SK-N-MC (cell line): ENCODE measurements around the gene SRCIN1.
A peak's percentile ranks its signal among the peaks of the same experiment; 100 is the strongest.

ENCODE experiments used
- DNase-seq: peaks from one replicate; pipeline ENCODE4 v3.0.0-alpha.2; 2011; ENCODE audit warnings: low read depth, low spot score
- H3K27ac ChIP-seq: fragments of 200-600 bp; sonication (generic); 2 replicates; pipeline ENCODE4 v1.5.1; 2016; ENCODE audit warnings: mixed run types
- H3K36me3 ChIP-seq: fragments of 200-600 bp; sonication (generic); 2 replicates; pipeline ENCODE4 v1.6.1; 2017; ENCODE audit warnings: antibody characterized with exemption, low read length, mixed read lengths; ENCODE audit not compliant: insufficient read depth
- H3K4me3 ChIP-seq: fragments of 200-600 bp; sonication (generic); 2 replicates; pipeline ENCODE4 v1.5.1; 2016
- H3K9ac ChIP-seq: fragments of 200-600 bp; sonication (generic); 2 replicates; pipeline ENCODE4 v1.8.0; 2017; ENCODE audit warnings: mixed run types, mixed read lengths; ENCODE audit not compliant: insufficient read length
- H3K9me3 ChIP-seq: fragments of 200-600 bp; sonication (generic); 2 replicates; pipeline ENCODE4 v1.6.1; 2017; ENCODE audit warnings: low read depth, mild to moderate bottlenecking, antibody characterized with exemption, low read length, moderate library complexity, mixed read lengths
- EZH2 ChIP-seq: fragments of 200-600 bp; sonication (generic); IDR thresholded peaks from one replicate; pipeline ENCODE4 v1.6.1; 2017; ENCODE audit warnings: antibody characterized with exemption
- FOXP2 ChIP-seq: optimal IDR thresholded peaks from 2 replicates; pipeline ENCODE3; 2011; ENCODE audit warnings: mild to moderate bottlenecking, moderate library complexity; ENCODE audit not compliant: insufficient read depth; ENCODE audit errors: extremely low read length, control extremely low read depth
- POLR2AphosphoS5 ChIP-seq: IDR thresholded peaks from 2 replicates; pipeline ENCODE4 v1.6.1; 2012; ENCODE audit warnings: mild to moderate bottlenecking, low read depth, low read length, borderline replicate concordance

SRCIN1 gene

GRCh38 chr17:38602956-38603785 lies 2.6 kb downstream of the SRCIN1 start:
- no peak for DNase-seq

GRCh38 chr17:38602453-38602852 lies 3.3 kb downstream of the SRCIN1 start:
- Histone ChIP-seq H3K27ac (no peak overlapping the region), H3K9ac (no peak overlapping the region), H3K36me3 (no peaks in the 10 kb centered on the region), H3K9me3 (no peaks in the 10 kb centered on the region), H3K4me3 (0 out of 2 replicates have a peak overlapping the region, but pooled peaks have one; percentile 16)
- DNase-seq = no peak
- TF ChIP-seq EZH2 = no peak
- no peak for TF ChIP-seq FOXP2
- no peak for TF ChIP-seq POLR2AphosphoS5

More at GRCh38 chr17:38602956-38603785, 2.6 kb downstream of the SRCIN1 start:
- Histone ChIP-seq H3K4me3 (no peak overlapping the region), H3K9me3 (no peaks in the 10 kb centered on the region), H3K9ac (no peak overlapping the region), H3K36me3 (no peaks in the 10 kb centered on the region), H3K27ac (no peak overlapping the region)
- TF ChIP-seq FOXP2 (no peak), POLR2AphosphoS5 (no peak), EZH2 (no peak)

GRCh38 chr17:38601539-38602351 lies 4.0 kb downstream of the SRCIN1 start:
- Histone ChIP-seq H3K27ac (no peak overlapping the region), H3K9me3 (no peaks in the 10 kb centered on the region), H3K9ac (no peak overlapping the region), H3K36me3 (no peaks in the 10 kb centered on the region), H3K4me3 (peak overlapping the region; percentile 44)
- TF ChIP-seq POLR2AphosphoS5 (no peak), EZH2 (no peak), FOXP2 (no peak)
- no peak for DNase-seq

GRCh38 chr17:38600906-38601305 lies 4.8 kb downstream of the SRCIN1 start:
- no peak overlapping the region for H3K27ac ChIP-seq
- peak overlapping the region; percentile 44 for H3K4me3 ChIP-seq
- TF ChIP-seq FOXP2 (no peak), POLR2AphosphoS5 (no peak), EZH2 (no peak)
- no peak for DNase-seq
- no peaks in the 10 kb centered on the region for H3K36me3 ChIP-seq
- H3K9me3 ChIP-seq = no peaks in the 10 kb centered on the region
- H3K9ac ChIP-seq = no peak overlapping the region

- no peak for TF ChIP-seq POLR2AphosphoS5
- TF ChIP-seq EZH2 = no peak
- no peak for TF ChIP-seq FOXP2
- H3K9ac ChIP-seq = no peak overlapping the region
- no peak overlapping the region for H3K27ac ChIP-seq
- DNase-seq = no peak
- no peaks in the 10 kb centered on the region for H3K9me3 ChIP-seq
- H3K4me3 ChIP-seq = peak overlapping the region; percentile 44; the same call in 1 of the 2 replicates
- H3K36me3 ChIP-seq = no peaks in the 10 kb centered on the region
These were observed 5.3 kb downstream of the SRCIN1 start for GRCh38 chr17:38600416-38600815.

GRCh38 chr17:38599398-38599856 lies 6.3 kb downstream of the SRCIN1 start:
- Histone ChIP-seq H3K9me3 (no peaks in the 10 kb centered on the region), H3K27ac (no peak overlapping the region), H3K4me3 (no peak overlapping the region), H3K36me3 (no peaks in the 10 kb centered on the region), H3K9ac (no peak overlapping the region)
- TF ChIP-seq EZH2 (no peak), POLR2AphosphoS5 (no peak), FOXP2 (no peak)
- DNase-seq = no peak

GRCh38 chr17:38598995-38599394 lies 6.8 kb downstream of the SRCIN1 start:
- Histone ChIP-seq H3K9me3 (no peaks in the 10 kb centered on the region), H3K27ac (no peak overlapping the region), H3K36me3 (no peaks in the 10 kb centered on the region), H3K4me3 (no peak overlapping the region), H3K9ac (no peak overlapping the region)
- no peak for TF ChIP-seq POLR2AphosphoS5
- no peak for TF ChIP-seq FOXP2
- no peak for TF ChIP-seq EZH2
- no peak for DNase-seq

GRCh38 chr17:38598536-38598935 lies 7.2 kb downstream of the SRCIN1 start:
- no peak for TF ChIP-seq EZH2
- TF ChIP-seq POLR2AphosphoS5 = no peak
- no peak for TF ChIP-seq FOXP2
- H3K4me3 ChIP-seq = no peak overlapping the region
- no peak overlapping the region for H3K27ac ChIP-seq
- DNase-seq = peak; percentile 66
- H3K9me3 ChIP-seq = no peaks in the 10 kb centered on the region
- H3K9ac ChIP-seq = no peak overlapping the region
- H3K36me3 ChIP-seq = no peaks in the 10 kb centered on the region
